ENCODE measurements around the gene ST8SIA2. TPM values are rescaled to one million over a fixed set of nuclear protein-coding genes. Genes with fewer than 3 reads are reported as not detected.
"Not testable (repeated sequence)": the region's sequence is repeated elsewhere in the genome, so short reads cannot be mapped to it uniquely, and the experiment has no call there.

Gene ST8SIA2
- total RNA-seq, 1 donor = 0.36 TPM

- Histone ChIP-seq H2AFZ (ENCODE audit: low read length) (no peak overlapping the region), H3K4me1 (ENCODE audit: insufficient read depth, low read length) (no peaks in the 10 kb centered on the region), H3K36me3 (ENCODE audit: insufficient read depth, low read length) (no peaks in the 10 kb centered on the region), H3K9me3 (ENCODE audit: low read depth, low read length) (no peaks in the 10 kb centered on the region), H3K27ac (ENCODE audit: low read depth, low read length) (no peak overlapping the region), H4K20me1 (ENCODE audit: insufficient read depth, low read length) (no peaks in the 10 kb centered on the region), H3K4me3 (ENCODE audit: insufficient read depth, low read length) (no peak overlapping the region), H3K27me3 (ENCODE audit: insufficient read depth, low read length) (no peaks in the 10 kb centered on the region), H3K79me2 (ENCODE audit: insufficient read depth, low read length) (no peaks in the 10 kb centered on the region), H3K4me2 (ENCODE audit: insufficient read depth, low read length) (no peak overlapping the region)
- DNase-seq (ENCODE audit: insufficient read length, low spot score, missing footprints) = no peak
- TF ChIP-seq CTCF (IDR thresholded peaks at IDR 0.05; ENCODE audit: extremely low read depth, low read depth, low read length) = no peak
Observed at GRCh38 chr15:92471288-92471687, 77.6 kb downstream of the ST8SIA2 start.

GRCh38 chr15:92473756-92474155 lies 80.1 kb downstream of the ST8SIA2 start:
- H3K27me3 ChIP-seq (ENCODE audit: insufficient read depth, low read length) = no peaks in the 10 kb centered on the region
- no peaks in the 10 kb centered on the region for H3K79me2 ChIP-seq (ENCODE audit: insufficient read depth, low read length)
- no peaks in the 10 kb centered on the region for H4K20me1 ChIP-seq (ENCODE audit: insufficient read depth, low read length)

GRCh38 chr15:92479730-92480129 lies 86.0 kb downstream of the ST8SIA2 start:
- H4K20me1 ChIP-seq (ENCODE audit: insufficient read depth, low read length); H3K27ac ChIP-seq (ENCODE audit: low read depth, low read length); H3K4me3 ChIP-seq (ENCODE audit: insufficient read depth, low read length); H3K27me3 ChIP-seq (ENCODE audit: insufficient read depth, low read length); H2AFZ ChIP-seq (ENCODE audit: low read length); DNase-seq (ENCODE audit: insufficient read length, low spot score, missing footprints); H3K36me3 ChIP-seq (ENCODE audit: insufficient read depth, low read length); H3K4me1 ChIP-seq (ENCODE audit: insufficient read depth, low read length); H3K9me3 ChIP-seq (ENCODE audit: low read depth, low read length); H3K4me2 ChIP-seq (ENCODE audit: insufficient read depth, low read length); H3K79me2 ChIP-seq (ENCODE audit: insufficient read depth, low read length): not testable (repeated sequence)

More at GRCh38 chr15:92473756-92474155, 80.1 kb downstream of the ST8SIA2 start:
- Histone ChIP-seq H2AFZ (ENCODE audit: low read length) (no peak overlapping the region), H3K9me3 (ENCODE audit: low read depth, low read length) (no peaks in the 10 kb centered on the region), H3K4me1 (ENCODE audit: insufficient read depth, low read length) (no peaks in the 10 kb centered on the region), H3K27ac (ENCODE audit: low read depth, low read length) (no peak overlapping the region), H3K4me3 (ENCODE audit: insufficient read depth, low read length) (no peak overlapping the region), H3K36me3 (ENCODE audit: insufficient read depth, low read length) (no peaks in the 10 kb centered on the region), H3K4me2 (ENCODE audit: insufficient read depth, low read length) (no peak overlapping the region)
- TF ChIP-seq CTCF (IDR thresholded peaks at IDR 0.05; ENCODE audit: extremely low read depth, low read depth, low read length) = no peak
- DNase-seq (ENCODE audit: insufficient read length, low spot score, missing footprints) = no peak

GRCh38 chr15:92480361-92480760 lies 86.7 kb downstream of the ST8SIA2 start:
- Histone ChIP-seq H3K27ac (ENCODE audit: low read depth, low read length) (no peak overlapping the region), H3K79me2 (ENCODE audit: insufficient read depth, low read length) (no peaks in the 10 kb centered on the region), H3K27me3 (ENCODE audit: insufficient read depth, low read length) (no peaks in the 10 kb centered on the region), H3K9me3 (ENCODE audit: low read depth, low read length) (no peaks in the 10 kb centered on the region), H2AFZ (ENCODE audit: low read length) (no peak overlapping the region), H4K20me1 (ENCODE audit: insufficient read depth, low read length) (no peaks in the 10 kb centered on the region), H3K4me2 (ENCODE audit: insufficient read depth, low read length) (no peak overlapping the region), H3K4me1 (ENCODE audit: insufficient read depth, low read length) (no peaks in the 10 kb centered on the region), H3K36me3 (ENCODE audit: insufficient read depth, low read length) (no peaks in the 10 kb centered on the region), H3K4me3 (ENCODE audit: insufficient read depth, low read length) (no peak overlapping the region)
- no peak for TF ChIP-seq CTCF (IDR thresholded peaks at IDR 0.05; ENCODE audit: extremely low read depth, low read depth, low read length)
- DNase-seq (ENCODE audit: insufficient read length, low spot score, missing footprints) = no peak
